H1 (cell line): Measurements from ENCODE around the gene CLDN14. TPM values are rescaled to one million over a fixed set of nuclear protein-coding genes. Genes with fewer than 3 reads are reported as not detected.

Experiments used
- CTCF ChIA-PET: fragments of 300-600 bp; sonication (Branson Sonifier 250); formaldehyde crosslinking; loops from one replicate; lab custom pipeline; 2021; ENCODE audit not compliant: partially characterized antibody; lab: Charles Lee
- POLR2A ChIA-PET: fragments of 300-600 bp; sonication (Branson Sonifier 250); formaldehyde crosslinking; loops from one replicate; lab custom pipeline; 2021; ENCODE audit warnings: inconsistent platforms; ENCODE audit not compliant: partially characterized antibody; lab: Charles Lee
- DNase-seq, 2 experiments: peaks; one replicate each; pipeline versions ENCODE4 v3.0.0 to v3.0.0-alpha.2; 2010 to 2022; ENCODE audit warnings: low spot score in 2 of 2, low read depth in 1 of 2, mixed read lengths in 1 of 2
- FAIRE-seq: peaks from 2 replicates; lab custom pipeline; 2011; peaks lifted over from hg19 to GRCh38; lab: Jason Lieb, UNC
- H2AFZ ChIP-seq: 2 replicates; pipeline ENCODE4 v1.8.1; 2012; ENCODE audit warnings: low read length, inconsistent platforms
- H2AK5ac ChIP-seq: 2 replicates; pipeline ENCODE4 v1.6.1; 2013; ENCODE audit warnings: low read depth, low read length
- H2BK120ac ChIP-seq: replicated peaks from 2 replicates; pipeline ENCODE3; 2013; ENCODE audit warnings: low read depth, low read length, inconsistent platforms
- H2BK12ac ChIP-seq: 2 replicates; pipeline ENCODE4 v1.6.1; 2013; ENCODE audit warnings: low read depth, low read length
- H2BK15ac ChIP-seq: 2 replicates; pipeline ENCODE4 v1.6.1; 2013; ENCODE audit warnings: low read length
- H2BK20ac ChIP-seq: 2 replicates; pipeline ENCODE4 v1.6.1; 2013; ENCODE audit warnings: low read length
- H2BK5ac ChIP-seq: 2 replicates; pipeline ENCODE4 v1.6.1; 2013; ENCODE audit warnings: low read depth, low read length
- H3K14ac ChIP-seq: 2 replicates; pipeline ENCODE4 v1.6.1; 2013; ENCODE audit warnings: inconsistent platforms; ENCODE audit not compliant: insufficient read length
- H3K18ac ChIP-seq: 2 replicates; pipeline ENCODE4 v1.6.1; 2013; ENCODE audit warnings: low read length; ENCODE audit errors: extremely low read depth
- H3K23ac ChIP-seq: 2 replicates; pipeline ENCODE4 v1.6.1; 2013; ENCODE audit warnings: inconsistent platforms; ENCODE audit not compliant: insufficient read length
- H3K23me2 ChIP-seq: 2 replicates; pipeline ENCODE4 v1.6.1; 2013; ENCODE audit warnings: low read depth, low read length
- H3K27ac ChIP-seq: 2 replicates; pipeline ENCODE4 v1.6.1; 2011; ENCODE audit warnings: low read depth, low read length, inconsistent platforms
- H3K27me3 ChIP-seq, 4 experiments: replicated peaks in 1 of 4; 1 replicate in 1 of 4; 2 replicates in 3 of 4; pipeline versions ENCODE4 v1.6.1 to v1.8.1; 2011 to 2013; ENCODE audit warnings: low read length in 3 of 4, mild to moderate bottlenecking in 3 of 4, inconsistent platforms in 2 of 4, mixed read lengths in 2 of 4, moderate library complexity in 1 of 4; ENCODE audit not compliant: control insufficient read depth in 3 of 4, insufficient read depth in 3 of 4; ENCODE audit errors: extremely low read depth in 1 of 4
- H3K36me3 ChIP-seq, 4 experiments: 2 replicates each; pipeline versions ENCODE4 v1.6.1 to v1.8.1; 2011 to 2013; ENCODE audit warnings: mild to moderate bottlenecking in 4 of 4, low read length in 3 of 4, moderate library complexity in 2 of 4, control low read depth in 1 of 4, inconsistent platforms in 1 of 4; ENCODE audit not compliant: insufficient read depth in 4 of 4, control insufficient read depth in 2 of 4
- H3K4ac ChIP-seq: replicated peaks from 2 replicates; pipeline ENCODE3; 2013; ENCODE audit warnings: low read length, low read depth, mixed read lengths, inconsistent platforms; ENCODE audit not compliant: insufficient read length
- H3K4me1 ChIP-seq, 4 experiments: replicated peaks in 1 of 4; 1 replicate in 1 of 4; 2 replicates in 3 of 4; pipeline versions ENCODE4 v1.6.1 to v1.8.1; 2011 to 2013; ENCODE audit warnings: low read length in 3 of 4, inconsistent platforms in 2 of 4, mixed read lengths in 1 of 4; ENCODE audit not compliant: insufficient read depth in 4 of 4, control insufficient read depth in 3 of 4
- H3K4me2 ChIP-seq, 2 experiments: 2 replicates each; pipeline versions ENCODE4 v1.6.1 to v1.8.1; 2011 to 2013; ENCODE audit warnings: low read depth in 2 of 2, low read length in 2 of 2, control low read depth in 1 of 2, inconsistent platforms in 1 of 2, mild to moderate bottlenecking in 1 of 2; ENCODE audit not compliant: insufficient read depth in 1 of 2
- H3K4me3 ChIP-seq, 4 experiments: fragments of 200-600, 300-600 bp in 1 of 4; sonication (generic), shearing (Covaris generic), sonication (Bioruptor Twin) in 1 of 4; 2 replicates each; pipeline versions ENCODE4 v1.5.1 to v1.8.1; 2011 to 2016; ENCODE audit warnings: low read length in 4 of 4, low read depth in 3 of 4, control low read depth in 2 of 4, inconsistent platforms in 2 of 4, mild to moderate bottlenecking in 2 of 4, mixed read lengths in 1 of 4, moderate library complexity in 1 of 4; ENCODE audit not compliant: insufficient read depth in 2 of 4; ENCODE audit errors: extremely low read depth in 1 of 4
- H3K56ac ChIP-seq: replicated peaks from 2 replicates; pipeline ENCODE3; 2013; ENCODE audit warnings: low read depth, mild to moderate bottlenecking, mixed read lengths, low read length, inconsistent platforms; ENCODE audit not compliant: insufficient read length
- H3K79me1 ChIP-seq: 2 replicates; pipeline ENCODE4 v1.6.1; 2013; ENCODE audit warnings: low read depth, low read length, control low read depth
- H3K79me2 ChIP-seq, 2 experiments: 2 replicates each; pipeline versions ENCODE4 v1.6.1 to v1.8.1; 2012 to 2013; ENCODE audit warnings: low read length in 2 of 2, mild to moderate bottlenecking in 2 of 2, inconsistent platforms in 1 of 2; ENCODE audit not compliant: insufficient read depth in 2 of 2, control insufficient read depth in 1 of 2
- H3K9ac ChIP-seq, 4 experiments: replicated peaks in 1 of 4; 1 replicate in 1 of 4; 2 replicates in 3 of 4; pipeline versions ENCODE4 v1.6.1 to v1.8.1; 2011 to 2013; ENCODE audit warnings: low read depth in 3 of 4, low read length in 3 of 4, control low read depth in 2 of 4, mild to moderate bottlenecking in 2 of 4, moderate library complexity in 2 of 4, inconsistent platforms in 1 of 4; ENCODE audit errors: extremely low read depth in 1 of 4
- H3K9me3 ChIP-seq, 2 experiments: 2 replicates each; pipeline versions ENCODE4 v1.6.1 to v1.8.1; 2012 to 2013; ENCODE audit warnings: mild to moderate bottlenecking in 2 of 2, moderate library complexity in 2 of 2, control low read depth in 1 of 2, inconsistent platforms in 1 of 2, low read depth in 1 of 2, low read length in 1 of 2, mixed read lengths in 1 of 2; ENCODE audit not compliant: insufficient read depth in 2 of 2
- H4K20me1 ChIP-seq, 2 experiments: replicated peaks in 1 of 2; 2 replicates each; pipeline versions ENCODE3 to v1.8.1; 2011 to 2013; ENCODE audit warnings: inconsistent platforms in 2 of 2, low read length in 2 of 2, mild to moderate bottlenecking in 1 of 2; ENCODE audit not compliant: insufficient read depth in 2 of 2, control insufficient read depth in 1 of 2
- H4K5ac ChIP-seq: 2 replicates; pipeline ENCODE4 v1.6.1; 2013; ENCODE audit warnings: low read length, low read depth, mixed read lengths, inconsistent platforms; ENCODE audit not compliant: insufficient read length
- H4K8ac ChIP-seq: 2 replicates; pipeline ENCODE4 v1.8.0; 2013; ENCODE audit warnings: mild to moderate bottlenecking, moderate library complexity, low read length, inconsistent platforms; ENCODE audit not compliant: insufficient read depth; ENCODE audit errors: extremely low read depth
- H4K91ac ChIP-seq: replicated peaks from 2 replicates; pipeline ENCODE3; 2013; ENCODE audit warnings: low read length, mixed read lengths, inconsistent platforms; ENCODE audit not compliant: insufficient read length
- CBX8 ChIP-seq: fragments of 300-800, 300-1000 bp; sonication (generic); IDR thresholded peaks from 2 replicates; pipeline ENCODE4 v1.7.1; 2016; ENCODE audit warnings: low read depth, low read length, borderline replicate concordance
- EGR1 ChIP-seq: IDR thresholded peaks from 2 replicates; pipeline ENCODE4 v1.6.1; 2011; ENCODE audit warnings: low read depth, low read length, borderline replicate concordance
- HDAC2 ChIP-seq, 2 experiments: fragments of 300-600 bp in 1 of 2; sonication (generic) in 1 of 2; IDR thresholded peaks; 2 replicates each; pipeline ENCODE4 v1.6.1; 2011 to 2012; ENCODE audit warnings: low read depth in 2 of 2, low read length in 2 of 2, mild to moderate bottlenecking in 2 of 2, moderate library complexity in 2 of 2, borderline replicate concordance in 1 of 2, inconsistent platforms in 1 of 2
- KDM1A ChIP-seq: fragments of 200-600, 300-600 bp; sonication (generic); IDR thresholded peaks from 2 replicates; pipeline ENCODE4 v1.7.1; 2016; ENCODE audit warnings: mild to moderate bottlenecking, low read length, borderline replicate concordance
- KDM4A ChIP-seq: IDR thresholded peaks from one replicate; pipeline ENCODE4 v1.7.1; 2012; ENCODE audit warnings: low read depth, mild to moderate bottlenecking, moderate library complexity, low read length, inconsistent platforms; ENCODE audit not compliant: severe bottlenecking
- KDM5A ChIP-seq: fragments of 200-600 bp; IDR thresholded peaks from 2 replicates; pipeline ENCODE4 v1.7.1; 2012; ENCODE audit warnings: mild to moderate bottlenecking, low read length, inconsistent platforms, mixed read lengths
- SIN3A ChIP-seq, 2 experiments: IDR thresholded peaks in 1 of 2; conservative IDR thresholded peaks in 1 of 2; 2 replicates each; pipeline ENCODE4 v1.6.1; 2011 to 2012; ENCODE audit warnings: low read length in 2 of 2, improper control_type of control experiment in 1 of 2, low read depth in 1 of 2, mild to moderate bottlenecking in 1 of 2
- SP2 ChIP-seq: IDR thresholded peaks from 2 replicates; pipeline ENCODE4 v1.6.1; 2012; ENCODE audit warnings: mild to moderate bottlenecking, low read length, inconsistent platforms
- TAF1 ChIP-seq: IDR thresholded peaks from 2 replicates; pipeline ENCODE4 v1.6.1; 2011; ENCODE audit warnings: mild to moderate bottlenecking, low read depth, low read length
- WGBS, 2 experiments: shearing (Covaris generic) in 1 of 2; methylation state at CpG; one replicate each; pipeline versions ENCODE4 v1.1.6 to v1.1.7; 2013 to 2015; ENCODE audit warnings: low lambda C conversion rate in 2 of 2, mixed read lengths in 2 of 2, inconsistent platforms in 1 of 2, low coverage in 1 of 2, missing lambda C conversion rate in 1 of 2; ENCODE audit not compliant: insufficient replicate concordance in 2 of 2, insufficient coverage in 1 of 2, insufficient read length in 1 of 2; ENCODE audit errors: extremely low coverage in 1 of 2, missing lambda C conversion rate in 1 of 2; 5-methylcytosine and 5-hydroxymethylcytosine counted together
- polyA plus RNA-seq, 7 experiments: library from polyadenylated mRNA; depleted of rRNA in 3 of 7; stranded (reverse) in 5 of 7; unstranded in 2 of 7; fragments of >200 nt in 5 of 7; fragments of 200-250 nt in 2 of 7; gene quantifications; 1 replicate in 5 of 7; 2 replicates in 1 of 7; 4 replicates in 1 of 7; pipeline versions ENCODE4 v1.2.1 to v1.2.3, GENCODE V29; 2011 to 2013; ENCODE audit warnings: missing spikeins in 2 of 7, mixed read lengths in 2 of 7
- total RNA-seq: library from RNA; stranded (reverse); fragmentation: NEBNext Ultra II Directional; extraction: Animal tissue kit (Norgen Biotek cat#: 25700); gene quantifications from 2 replicates; pipeline ENCODE4 v1.2.1, GENCODE V29; 2021
- TF ChIP-seq, protein P1 (sequence below): IDR thresholded peaks from 2 replicates; pipeline ENCODE4 v1.6.1; 2012; ENCODE audit warnings: inconsistent platforms

Gene CLDN14
- total and polyA plus RNA-seq, 2 of the 8 experiments (the other 6 are each of a cell fraction or from before 2014, with no cell fraction given): 0.08 TPM; not detected in 1

DNA sequence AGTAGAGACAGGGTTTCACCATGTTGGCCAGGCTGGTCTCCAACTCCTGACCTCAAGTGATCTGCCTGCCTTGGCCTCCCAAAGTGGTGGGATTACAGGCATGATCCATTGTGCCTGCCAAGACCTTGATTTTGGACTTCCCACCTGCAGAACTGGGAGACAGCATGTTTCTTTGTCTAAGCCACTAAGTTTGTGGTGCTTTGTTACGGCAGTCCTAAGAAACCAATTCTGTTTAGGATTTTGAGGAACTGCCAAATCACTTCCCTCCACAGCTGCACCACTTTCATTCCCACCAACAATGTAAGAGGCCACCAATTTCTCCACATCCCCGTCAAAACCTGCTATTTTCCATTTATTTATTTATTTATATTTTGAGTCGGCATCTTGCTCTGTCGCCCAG, 48.7 kb downstream of the CLDN14 start:
- Histone ChIP-seq H3K4me2 (no peak overlapping the region), H3K4me3 (no peak overlapping the region), H3K36me3 (no peaks in the 10 kb centered on the region), H4K20me1 (no peaks in the 10 kb centered on the region), H2AK5ac (no peak overlapping the region), H2BK12ac (no peak overlapping the region), H3K27me3 (no peaks in the 10 kb centered on the region), H3K79me1 (no peaks in the 10 kb centered on the region), H3K27ac (no peak overlapping the region), H4K8ac (no peak overlapping the region), H2AFZ (no peak overlapping the region), H3K9ac (no peak overlapping the region), H4K5ac (no peak overlapping the region), H2BK20ac (no peak overlapping the region), H2BK15ac (no peak overlapping the region), H3K23ac (no peak overlapping the region), H3K14ac (no peak overlapping the region), H3K18ac (no peak overlapping the region), H4K91ac (no peak overlapping the region), H2BK5ac (no peak overlapping the region), H3K4ac (no peak overlapping the region), H3K4me1 (no peaks in the 10 kb centered on the region; a peak in 1 of 7 replicates), H3K56ac (no peak overlapping the region), H3K23me2 (no peaks in the 10 kb centered on the region), H3K9me3 (no peaks in the 10 kb centered on the region), H2BK120ac (no peak overlapping the region), H3K79me2 (no peaks in the 10 kb centered on the region)
- ChIA-PET POLR2A (no interaction called here), CTCF (interaction anchor here (0.8 to 2.3 kb wide), 3 partner anchors 8 to 47 kb away, joined by 4 to 19 read pairs (median 5); partner anchors contain the start of gene CLDN14)
- 81% methylated on average over 4 of the region's 4 CpGs; no CpG with 5 or more reads in 1 of the 2 experiments for WGBS, 2 experiments
- no peak for DNase-seq
- TF ChIP-seq HDAC2 (IDR thresholded peaks at IDR 0.05; ENCODE audit: borderline replicate concordance in 1 of 2, low read depth in 2 of 2, low read length in 2 of 2) (no peak), EGR1 (no peak), KDM5A (no peak), SIN3A (conservative IDR thresholded peaks at IDR 0.05 in 1 of 2, IDR thresholded peaks at IDR 0.05 in 1 of 2; ENCODE audit: low read depth in 1 of 2, low read length in 2 of 2) (no peak), KDM4A (no peak), CBX8 (no peak), KDM1A (no peak), TAF1 (no peak), SP2 (no peak)
- TF ChIP-seq, protein P1, sequence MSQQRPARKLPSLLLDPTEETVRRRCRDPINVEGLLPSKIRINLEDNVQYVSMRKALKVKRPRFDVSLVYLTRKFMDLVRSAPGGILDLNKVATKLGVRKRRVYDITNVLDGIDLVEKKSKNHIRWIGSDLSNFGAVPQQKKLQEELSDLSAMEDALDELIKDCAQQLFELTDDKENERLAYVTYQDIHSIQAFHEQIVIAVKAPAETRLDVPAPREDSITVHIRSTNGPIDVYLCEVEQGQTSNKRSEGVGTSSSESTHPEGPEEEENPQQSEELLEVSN: no peak
- no peak for FAIRE-seq
